ENCODE measurements around the gene MREG. TPM values are rescaled to one million over a fixed set of nuclear protein-coding genes. Genes with fewer than 3 reads are reported as not detected.

MREG gene
- total and polyA plus RNA-seq, 9 of the 15 experiments (the other 6 are each of a cell fraction or from before 2014, with no cell fraction given) = 0.77 to 3.8 (median 2.3) TPM

- TF ChIP-seq E2F6 (IDR thresholded peaks at IDR 0.05; ENCODE audit: borderline replicate concordance in 1 of 2, extremely low read depth in 1 of 2, insufficient read depth in 1 of 2, insufficient read length in 1 of 2, low read depth in 1 of 2, low read length in 1 of 2, poor library complexity in 1 of 2, severe bottlenecking in 1 of 2) (no peak), POLR2H (tag; IDR thresholded peaks at IDR 0.05; ENCODE audit: low read depth) (no peak), IRF2 (CRISPR knock-in tag; IDR thresholded peaks at IDR 0.05) (no peak), ZNF408 (CRISPR knock-in tag; IDR thresholded peaks at IDR 0.05; ENCODE audit: low read depth) (no peak), NFE2L1 (tag; IDR thresholded peaks at IDR 0.05; ENCODE audit: borderline replicate concordance, low read depth) (no peak)
These were observed 8.6 kb upstream of the MREG start (continued) for GRCh38 chr2:216021768-216022565.

DNA sequence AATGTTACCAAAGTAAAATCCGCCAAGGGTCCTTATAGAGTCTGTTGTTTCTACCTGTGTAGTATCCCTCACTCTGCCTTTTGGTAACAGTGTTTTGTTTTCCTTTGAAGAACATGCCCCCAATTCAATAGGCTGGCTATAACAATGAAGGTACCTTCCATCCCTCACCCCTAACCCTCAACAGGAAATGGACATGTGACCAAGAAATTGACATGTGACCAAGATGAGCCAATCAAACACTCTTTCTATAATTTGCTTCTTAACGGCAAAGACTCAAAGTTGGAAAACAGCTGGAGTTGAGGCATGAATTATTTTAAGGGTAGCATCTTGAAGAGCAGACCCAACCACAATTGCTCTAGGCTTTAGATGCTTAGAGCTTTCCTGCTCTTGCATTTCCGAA lies 5.4 kb upstream of the MREG start:
- H2AFZ ChIP-seq (ENCODE audit: low read depth, low read length) = no peak overlapping the region
- in situ Hi-C loops (cut with MboI) = no loop called here
- DNase-seq (ENCODE audit: extremely low read depth in 1 of 4, low spot score in 3 of 4) (no peak), ATAC-seq (no peak), FAIRE-seq (no peak)
- H3K36me3 ChIP-seq (ENCODE audit: control insufficient read depth, insufficient read depth, low read length) = no peaks in the 10 kb centered on the region
- no peaks in the 10 kb centered on the region for H3K79me2 ChIP-seq (ENCODE audit: control insufficient read depth, insufficient read depth, low read length)
- no peaks in the 10 kb centered on the region for H4K20me1 ChIP-seq (replicated peaks; ENCODE audit: control insufficient read depth, insufficient read depth, low read length)
- H3K9ac ChIP-seq (ENCODE audit: insufficient read depth in 1 of 2, low read depth in 2 of 2, low read length in 2 of 2) = no peak overlapping the region
- no peaks in the 10 kb centered on the region for H3K9me3 ChIP-seq (replicated peaks; ENCODE audit: control insufficient read depth, insufficient read depth, low read depth, low read length)
- H3K4me1 ChIP-seq (replicated peaks in 1 of 2; ENCODE audit: control insufficient read depth in 2 of 2, insufficient read depth in 2 of 2, low read length in 2 of 2) = peaks cover 0 to 4% of the 10 kb centered on the region in 2 experiments; a peak in 4 of 5 replicates
- POLR2A ChIA-PET = interaction anchor here (0.7 kb wide), 1 partner anchor 50 kb away, joined by 4 read pairs; no protein-coding TSS in a partner anchor
- CTCF ChIA-PET (ENCODE audit: low intra/inter-chr PET ratio) = no interaction called here
- intact Hi-C loops (cut with micrococcal nuclease) = no loop called here
- H3K27ac ChIP-seq (ENCODE audit: extremely low read depth, low read depth, low read length) = no peak overlapping the region
- BruUV-seq (replicated peaks) = no TSS peak
- 66% methylated on average over 3 of the region's 3 CpGs for WGBS (ENCODE audit: insufficient coverage, low coverage, missing lambda C conversion rate)
- no peak overlapping the region for H3K4me3 ChIP-seq
- no peak overlapping the region for H3K4me2 ChIP-seq (ENCODE audit: insufficient read depth, low read length)
- H3K27me3 ChIP-seq (ENCODE audit: control insufficient read depth in 2 of 2, insufficient read depth in 2 of 2, low read length in 2 of 2) = no peaks in the 10 kb centered on the region
- H3K9me1 ChIP-seq (ENCODE audit: control insufficient read depth, insufficient read depth, low read length) = no peaks in the 10 kb centered on the region
- TF ChIP-seq, protein P1, sequence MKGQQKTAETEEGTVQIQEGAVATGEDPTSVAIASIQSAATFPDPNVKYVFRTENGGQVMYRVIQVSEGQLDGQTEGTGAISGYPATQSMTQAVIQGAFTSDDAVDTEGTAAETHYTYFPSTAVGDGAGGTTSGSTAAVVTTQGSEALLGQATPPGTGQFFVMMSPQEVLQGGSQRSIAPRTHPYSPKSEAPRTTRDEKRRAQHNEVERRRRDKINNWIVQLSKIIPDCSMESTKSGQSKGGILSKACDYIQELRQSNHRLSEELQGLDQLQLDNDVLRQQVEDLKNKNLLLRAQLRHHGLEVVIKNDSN (CRISPR knock-in tag; IDR thresholded peaks at IDR 0.05) = peak; percentile 58
- TF ChIP-seq ZNF707 (CRISPR knock-in tag; conservative IDR thresholded peaks at IDR 0.05) (no peak), USF2 (CRISPR knock-in tag; IDR thresholded peaks at IDR 0.05) (peak; percentile 70), RAD51 (IDR thresholded peaks at IDR 0.05; ENCODE audit: borderline replicate concordance, low read depth) (peak; percentile 77; the same call in 1 of the 2 replicates)

All from K562 (cell line).